NOMO-1 treated with DMSO at 0.1 percent for 48 hours (cell line): ENCODE results near the gene BTK.
A peak's percentile ranks its signal among the peaks of the same experiment; 100 is the strongest.

ENCODE experiments used
- DNase-seq: peaks from one replicate; lab custom pipeline; 2025; ENCODE audit not compliant: unreplicated experiment; lab: John Stamatoyannopoulos, UW

The BTK gene

GRCh38 chrX:101393530-101394305 is 7.7 kb upstream of the BTK start:
- DNase-seq = no peak

- no peak for DNase-seq
Measured at GRCh38 chrX:101391831-101392230, 5.8 kb upstream of the BTK start.

GRCh38 chrX:101390664-101391525 is 4.9 kb upstream of the BTK start, which contains the start of gene RPL36A:
Gene RPL36A, plus strand, starts transcription at chrX:101391011. Its CDS starts 33 bp downstream, at chrX:101391044.
- DNase-seq = peak; percentile 93

- DNase-seq = no peak
Measured at GRCh38 chrX:101388604-101389003, 2.6 kb upstream of the BTK start.

- DNase-seq = no peak
Measured at GRCh38 chrX:101386542-101386885, 523 bp upstream of the BTK start.

GRCh38 chrX:101385026-101385684 is 836 bp downstream of the BTK start:
- DNase-seq = no peak

GRCh38 chrX:101383679-101384205 is 2.2 kb downstream of the BTK start:
- no peak for DNase-seq

- DNase-seq = peak; percentile 38
Measured at GRCh38 chrX:101377547-101377946, 8.4 kb downstream of the BTK start.

GRCh38 chrX:101370888-101371504 is 15.0 kb downstream of the BTK start:
- no peak for DNase-seq

GRCh38 chrX:101369687-101370086 is 16.3 kb downstream of the BTK start:
- no peak for DNase-seq

- no peak for DNase-seq
Measured at GRCh38 chrX:101368800-101369199, 17.2 kb downstream of the BTK start.

- no peak for DNase-seq
Measured at GRCh38 chrX:101365301-101365795, 20.6 kb downstream of the BTK start.

- no peak for DNase-seq
Measured at GRCh38 chrX:101362757-101363156, 23.2 kb downstream of the BTK start.

- no peak for DNase-seq
Measured at GRCh38 chrX:101362116-101362515, 23.9 kb downstream of the BTK start.

GRCh38 chrX:101360390-101360789 is 25.6 kb downstream of the BTK start:
- DNase-seq = no peak

- no peak for DNase-seq
Measured at GRCh38 chrX:101359966-101360365, 26.0 kb downstream of the BTK start.

- DNase-seq = no peak
Measured at GRCh38 chrX:101357166-101357795, 28.7 kb downstream of the BTK start.

- DNase-seq = no peak
Measured at GRCh38 chrX:101349193-101349562, 36.8 kb downstream of the BTK start.

GRCh38 chrX:101348452-101349192 is 37.4 kb downstream of the BTK start, which contains the start of gene TIMM8A:
Gene TIMM8A, minus strand, starts transcription at chrX:101348742. Its CDS starts 78 bp downstream, at chrX:101348664.
- DNase-seq = peak; percentile 59
